ENCODE data around the gene ATF7. TPM values are rescaled to one million over a fixed set of nuclear protein-coding genes. Genes with fewer than 3 reads are reported as not detected.

The ATF7 gene
- total and polyA plus RNA-seq, 2 donors (not counting 3 experiments of a cell fraction or from before 2014, with no cell fraction given): 36.0 to 68.5 TPM

DNA sequence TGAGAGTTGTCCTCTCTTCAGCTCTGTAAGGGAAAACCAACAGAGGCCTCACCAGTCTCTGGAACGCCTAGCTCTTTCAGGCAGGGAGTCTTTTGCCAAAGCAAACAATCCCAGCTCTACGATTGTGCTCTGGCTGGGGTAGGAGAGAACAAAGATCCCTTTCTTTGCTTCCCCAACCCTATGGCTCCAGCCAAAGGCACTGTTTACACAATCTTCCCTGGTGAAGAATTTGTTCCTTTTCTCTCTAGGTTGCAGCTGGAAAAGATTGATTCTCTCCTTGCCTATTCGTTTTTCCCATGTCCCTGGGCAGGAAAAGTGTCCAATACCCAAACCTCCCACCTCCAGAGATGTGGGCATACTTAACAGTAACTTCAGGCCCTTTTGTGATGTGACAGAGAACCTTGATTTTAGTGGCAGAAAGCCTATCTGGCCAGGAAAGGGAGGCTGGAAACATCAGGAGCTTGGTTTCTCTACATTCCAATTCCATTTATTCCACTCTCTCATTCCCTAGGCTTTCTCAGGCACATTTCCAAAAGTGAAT is 32.9 kb upstream of the ATF7 start:
- Histone ChIP-seq H3K4me2 (ENCODE audit: insufficient read depth, low read length) (peak overlapping the region; percentile 28), H3K9ac (replicated peaks; ENCODE audit: extremely low read depth, insufficient read depth, low read length) (peak overlapping the region; percentile 55), H3K27ac (ENCODE audit: insufficient read depth, low read depth, low read length) (peak overlapping the region; percentile 76), H3K4me1 (ENCODE audit: control insufficient read depth, extremely low read depth, insufficient read depth, low read length) (peaks cover 14% of the 10 kb centered on the region), H3K79me2 (ENCODE audit: control insufficient read depth, insufficient read depth, low read length) (no peaks in the 10 kb centered on the region), H3K9me1 (replicated peaks; ENCODE audit: control insufficient read depth, extremely low read depth, insufficient read depth, low read length) (no peaks in the 10 kb centered on the region), H3K36me3 (ENCODE audit: control insufficient read depth in 2 of 2, extremely low read depth in 1 of 2, insufficient read depth in 2 of 2, low read length in 2 of 2) (peaks cover 0 to 6% of the 10 kb centered on the region in 2 experiments), H3K27me3 (ENCODE audit: control insufficient read depth in 2 of 2, insufficient read depth in 2 of 2, low read length in 2 of 2) (no peaks in the 10 kb centered on the region), H4K20me1 (replicated peaks; ENCODE audit: control insufficient read depth, extremely low read depth, insufficient read depth, low read length) (no peaks in the 10 kb centered on the region), H3K4me3 (replicated peaks in 1 of 3; ENCODE audit: insufficient read depth in 1 of 3, low read depth in 1 of 3, low read length in 3 of 3) (no peak overlapping the region), H3K9me3 (replicated peaks; ENCODE audit: control insufficient read depth, insufficient read depth, low read length) (no peaks in the 10 kb centered on the region), H2AFZ (ENCODE audit: low read depth, low read length) (peak overlapping the region; percentile 32)
- DNase-seq (ENCODE audit: low read depth, low spot score): peak; percentile 90
- dilution Hi-C loops (cut with MboI; ENCODE audit: extremely low pct_ligation_motif_present, low sequenced_read_pairs) (no loop called here), intact Hi-C loops (cut with micrococcal nuclease) (loop anchor here (2.0 kb wide), 1 partner anchor 32 kb away; the partner anchor contains the start of gene ATF7)
- ChIA-PET POLR2A (no interaction called here), CTCF (interaction anchor here (0.7 to 3.2 kb wide), 12 partner anchors 13 to 120 kb away, joined by 3 to 26 read pairs (median 3); partner anchors contain the start of gene ATP5MC2)
- no TSS peak for BruUV-seq (replicated peaks)
- TF ChIP-seq JUN (IDR thresholded peaks at IDR 0.05; ENCODE audit: borderline replicate concordance, insufficient read depth, insufficient read length, low read depth) (no peak), MYC (IDR thresholded peaks at IDR 0.05; ENCODE audit: low read depth, low read length) (no peak), POLR2A (IDR thresholded peaks at IDR 0.05; ENCODE audit: low read depth, low read length) (no peak), GATA2 (IDR thresholded peaks at IDR 0.05; ENCODE audit: insufficient read depth, insufficient read length, low read depth, low read length) (no peak), FOS (IDR thresholded peaks at IDR 0.05; ENCODE audit: borderline replicate concordance, insufficient read depth, low read length) (no peak), EZH2 (IDR thresholded peaks at IDR 0.05; ENCODE audit: borderline replicate concordance, low read depth, low read length, severe bottlenecking) (no peak), POLR2AphosphoS5 (IDR thresholded peaks at IDR 0.05; ENCODE audit: insufficient read depth, low read depth, low read length) (no peak)
- TF ChIP-seq, protein P1, sequence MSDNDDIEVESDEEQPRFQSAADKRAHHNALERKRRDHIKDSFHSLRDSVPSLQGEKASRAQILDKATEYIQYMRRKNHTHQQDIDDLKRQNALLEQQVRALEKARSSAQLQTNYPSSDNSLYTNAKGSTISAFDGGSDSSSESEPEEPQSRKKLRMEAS (IDR thresholded peaks at IDR 0.05; ENCODE audit: insufficient read depth, insufficient read length): no peak
- TF ChIP-seq, protein P2, sequence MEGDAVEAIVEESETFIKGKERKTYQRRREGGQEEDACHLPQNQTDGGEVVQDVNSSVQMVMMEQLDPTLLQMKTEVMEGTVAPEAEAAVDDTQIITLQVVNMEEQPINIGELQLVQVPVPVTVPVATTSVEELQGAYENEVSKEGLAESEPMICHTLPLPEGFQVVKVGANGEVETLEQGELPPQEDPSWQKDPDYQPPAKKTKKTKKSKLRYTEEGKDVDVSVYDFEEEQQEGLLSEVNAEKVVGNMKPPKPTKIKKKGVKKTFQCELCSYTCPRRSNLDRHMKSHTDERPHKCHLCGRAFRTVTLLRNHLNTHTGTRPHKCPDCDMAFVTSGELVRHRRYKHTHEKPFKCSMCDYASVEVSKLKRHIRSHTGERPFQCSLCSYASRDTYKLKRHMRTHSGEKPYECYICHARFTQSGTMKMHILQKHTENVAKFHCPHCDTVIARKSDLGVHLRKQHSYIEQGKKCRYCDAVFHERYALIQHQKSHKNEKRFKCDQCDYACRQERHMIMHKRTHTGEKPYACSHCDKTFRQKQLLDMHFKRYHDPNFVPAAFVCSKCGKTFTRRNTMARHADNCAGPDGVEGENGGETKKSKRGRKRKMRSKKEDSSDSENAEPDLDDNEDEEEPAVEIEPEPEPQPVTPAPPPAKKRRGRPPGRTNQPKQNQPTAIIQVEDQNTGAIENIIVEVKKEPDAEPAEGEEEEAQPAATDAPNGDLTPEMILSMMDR (IDR thresholded peaks at IDR 0.05; ENCODE audit: extremely low read depth in 1 of 2, insufficient read depth in 1 of 2, low read depth in 1 of 2, low read length in 2 of 2): no peak
- FAIRE-seq: peak; percentile 75
